RKO (cell line): ENCODE results near the gene OTOGL.
"Not testable (repeated sequence)": the region's sequence is repeated elsewhere in the genome, so short reads cannot be mapped to it uniquely, and the experiment has no call there.

Experiments
- DNase-seq: peaks from one replicate; pipeline ENCODE4 v3.0.0-alpha.2; 2016; ENCODE audit warnings: low spot score

The OTOGL gene

GRCh38 chr12:80121661-80122060 lies 22.3 kb downstream of the OTOGL start:
- DNase-seq, result no peak

- DNase-seq, result no peak
Measured at GRCh38 chr12:80129895-80130530, 30.7 kb downstream of the OTOGL start.

GRCh38 chr12:80135624-80136023 lies 36.3 kb downstream of the OTOGL start:
- DNase-seq, result no peak

GRCh38 chr12:80140005-80140404 lies 40.7 kb downstream of the OTOGL start:
- DNase-seq, result no peak

- DNase-seq, result no peak
Measured at GRCh38 chr12:80142640-80143039, 43.3 kb downstream of the OTOGL start.

- DNase-seq, result no peak
Measured at GRCh38 chr12:80143537-80143936, 44.2 kb downstream of the OTOGL start.

GRCh38 chr12:80149547-80150313 lies 50.4 kb downstream of the OTOGL start:
- DNase-seq, result not testable (repeated sequence)

GRCh38 chr12:80151131-80151530 lies 51.8 kb downstream of the OTOGL start:
- no peak for DNase-seq

- DNase-seq, result no peak
Measured at GRCh38 chr12:80154261-80154660, 54.9 kb downstream of the OTOGL start.

- DNase-seq, result no peak
Measured at GRCh38 chr12:80156306-80156705, 57.0 kb downstream of the OTOGL start.

- no peak for DNase-seq
Measured at GRCh38 chr12:80157645-80158044, 58.3 kb downstream of the OTOGL start.

- no peak for DNase-seq
Measured at GRCh38 chr12:80161612-80162011, 62.3 kb downstream of the OTOGL start.

GRCh38 chr12:80162177-80162576 lies 62.8 kb downstream of the OTOGL start:
- DNase-seq, result no peak

GRCh38 chr12:80165746-80166145 lies 66.4 kb downstream of the OTOGL start:
- no peak for DNase-seq

- DNase-seq, result no peak
Measured at GRCh38 chr12:80166751-80167150, 67.4 kb downstream of the OTOGL start.

GRCh38 chr12:80168936-80169335 lies 69.6 kb downstream of the OTOGL start:
- no peak for DNase-seq

- DNase-seq, result no peak
Measured at GRCh38 chr12:80170915-80171314, 71.6 kb downstream of the OTOGL start.

- no peak for DNase-seq
Measured at GRCh38 chr12:80173083-80173864, 73.9 kb downstream of the OTOGL start.

- no peak for DNase-seq
Measured at GRCh38 chr12:80175307-80175930, 76.1 kb downstream of the OTOGL start.

- no peak for DNase-seq
Measured at GRCh38 chr12:80176706-80177105, 77.4 kb downstream of the OTOGL start.

GRCh38 chr12:80178846-80179245 lies 79.5 kb downstream of the OTOGL start:
- no peak for DNase-seq

- DNase-seq, result no peak
Measured at GRCh38 chr12:80183939-80184338, 84.6 kb downstream of the OTOGL start.

- DNase-seq, result no peak
Measured at GRCh38 chr12:80184926-80185325, 85.6 kb downstream of the OTOGL start.
